PC-9 (cell line): Measurements from ENCODE around the gene E2F2.

Experiments used
- EZH2 ChIP-seq: fragments of 200-600 bp; sonication (generic); IDR thresholded peaks from 2 replicates; pipeline ENCODE4 v1.8.0; 2017; ENCODE audit warnings: antibody characterized with exemption, low read depth
- TF ChIP-seq, protein P1 (sequence below): fragments of 200-600 bp; sonication (generic); conservative IDR thresholded peaks from 2 replicates; pipeline ENCODE4 v1.6.1; 2017; ENCODE audit warnings: mixed run types, antibody characterized with exemption, mild to moderate bottlenecking, moderate library complexity

DNA sequence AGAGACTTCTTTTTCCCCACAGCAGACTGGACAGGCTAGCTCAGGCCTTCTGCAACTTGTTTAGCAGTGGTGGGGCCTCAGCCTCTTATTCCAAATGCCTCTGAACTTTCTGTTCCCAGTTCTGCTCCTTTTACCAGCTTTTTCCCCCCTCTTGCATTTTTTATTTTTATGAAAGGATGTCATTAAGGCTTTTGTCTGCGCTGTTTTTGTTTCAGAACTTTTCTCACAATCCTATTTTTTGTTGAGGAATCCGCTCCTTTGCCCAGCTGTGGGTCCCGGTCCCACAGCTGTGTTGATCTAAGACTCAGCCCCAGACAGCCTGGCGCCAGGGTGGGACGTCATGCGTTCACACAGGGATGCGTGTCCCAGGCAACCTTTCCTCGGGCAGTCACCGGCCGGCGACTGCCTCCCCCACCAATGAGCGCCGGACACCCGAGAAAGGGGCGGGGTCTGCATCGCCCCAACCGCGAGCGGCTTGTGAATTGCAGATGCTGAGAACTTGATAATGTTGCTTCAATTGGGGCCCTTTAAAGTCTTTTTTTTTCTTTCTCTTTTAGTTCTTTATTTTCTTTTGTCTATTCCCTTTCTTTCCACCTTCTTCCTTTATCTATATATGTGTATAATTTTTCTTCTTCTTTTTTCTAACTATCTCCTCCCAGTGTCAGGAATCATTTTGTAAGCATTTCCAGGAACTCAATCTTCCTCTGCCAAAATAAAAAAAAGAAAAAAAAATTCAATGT is 31.3 kb upstream of the E2F2 start:
- TF ChIP-seq, protein P1, sequence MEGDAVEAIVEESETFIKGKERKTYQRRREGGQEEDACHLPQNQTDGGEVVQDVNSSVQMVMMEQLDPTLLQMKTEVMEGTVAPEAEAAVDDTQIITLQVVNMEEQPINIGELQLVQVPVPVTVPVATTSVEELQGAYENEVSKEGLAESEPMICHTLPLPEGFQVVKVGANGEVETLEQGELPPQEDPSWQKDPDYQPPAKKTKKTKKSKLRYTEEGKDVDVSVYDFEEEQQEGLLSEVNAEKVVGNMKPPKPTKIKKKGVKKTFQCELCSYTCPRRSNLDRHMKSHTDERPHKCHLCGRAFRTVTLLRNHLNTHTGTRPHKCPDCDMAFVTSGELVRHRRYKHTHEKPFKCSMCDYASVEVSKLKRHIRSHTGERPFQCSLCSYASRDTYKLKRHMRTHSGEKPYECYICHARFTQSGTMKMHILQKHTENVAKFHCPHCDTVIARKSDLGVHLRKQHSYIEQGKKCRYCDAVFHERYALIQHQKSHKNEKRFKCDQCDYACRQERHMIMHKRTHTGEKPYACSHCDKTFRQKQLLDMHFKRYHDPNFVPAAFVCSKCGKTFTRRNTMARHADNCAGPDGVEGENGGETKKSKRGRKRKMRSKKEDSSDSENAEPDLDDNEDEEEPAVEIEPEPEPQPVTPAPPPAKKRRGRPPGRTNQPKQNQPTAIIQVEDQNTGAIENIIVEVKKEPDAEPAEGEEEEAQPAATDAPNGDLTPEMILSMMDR: no peak
- no peak for TF ChIP-seq EZH2
